SHP77 treated with DMSO at 0.1 percent for 48 hours (cell line): ENCODE measurements around the gene RUNX1.

Source experiments
- DNase-seq: peaks from one replicate; lab custom pipeline; 2025; lab: John Stamatoyannopoulos, UW

RUNX1 gene

GRCh38 chr21:35036465-35037383 is 12.4 kb downstream of the RUNX1 start:
- no peak for DNase-seq

DNA sequence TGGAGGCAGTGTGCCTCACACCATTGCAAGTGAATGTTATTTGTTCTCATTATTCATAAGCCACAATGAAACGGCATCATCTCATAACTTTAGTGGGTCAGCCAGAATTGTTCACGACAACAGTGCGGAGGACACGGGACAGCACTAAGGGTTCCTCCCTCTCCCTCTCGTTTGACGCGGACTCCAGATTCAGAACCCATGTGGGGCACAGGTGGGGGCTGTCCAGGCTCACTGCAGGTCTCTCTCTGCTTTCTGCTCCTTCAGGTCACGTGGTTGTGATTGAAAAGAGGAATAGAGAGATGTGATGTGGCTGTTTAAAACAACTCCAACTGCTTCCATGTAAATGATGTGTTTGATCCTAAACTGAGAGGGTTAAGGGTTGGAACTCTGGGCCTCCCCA is 13.5 kb downstream of the RUNX1 start:
- DNase-seq = no peak

DNA sequence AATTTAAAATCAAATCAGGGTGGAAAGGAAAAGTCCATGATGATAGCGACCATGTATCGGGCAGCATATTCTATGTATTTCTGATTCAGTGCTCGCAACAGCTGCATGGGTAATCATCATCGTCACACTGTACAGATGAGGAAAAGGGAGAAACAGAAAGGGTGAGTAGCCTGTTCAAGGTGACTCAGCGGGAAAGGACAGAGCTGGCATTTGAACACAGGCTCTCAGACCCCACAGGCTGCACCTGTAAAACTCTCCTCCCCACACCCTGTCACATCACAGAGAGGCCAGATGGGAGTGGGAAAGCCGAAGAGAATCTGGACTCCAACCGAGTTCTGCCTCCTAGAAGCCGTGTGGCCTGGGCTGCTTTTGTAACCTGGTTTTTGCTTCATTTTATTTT is 14.0 kb downstream of the RUNX1 start:
- no peak for DNase-seq

DNA sequence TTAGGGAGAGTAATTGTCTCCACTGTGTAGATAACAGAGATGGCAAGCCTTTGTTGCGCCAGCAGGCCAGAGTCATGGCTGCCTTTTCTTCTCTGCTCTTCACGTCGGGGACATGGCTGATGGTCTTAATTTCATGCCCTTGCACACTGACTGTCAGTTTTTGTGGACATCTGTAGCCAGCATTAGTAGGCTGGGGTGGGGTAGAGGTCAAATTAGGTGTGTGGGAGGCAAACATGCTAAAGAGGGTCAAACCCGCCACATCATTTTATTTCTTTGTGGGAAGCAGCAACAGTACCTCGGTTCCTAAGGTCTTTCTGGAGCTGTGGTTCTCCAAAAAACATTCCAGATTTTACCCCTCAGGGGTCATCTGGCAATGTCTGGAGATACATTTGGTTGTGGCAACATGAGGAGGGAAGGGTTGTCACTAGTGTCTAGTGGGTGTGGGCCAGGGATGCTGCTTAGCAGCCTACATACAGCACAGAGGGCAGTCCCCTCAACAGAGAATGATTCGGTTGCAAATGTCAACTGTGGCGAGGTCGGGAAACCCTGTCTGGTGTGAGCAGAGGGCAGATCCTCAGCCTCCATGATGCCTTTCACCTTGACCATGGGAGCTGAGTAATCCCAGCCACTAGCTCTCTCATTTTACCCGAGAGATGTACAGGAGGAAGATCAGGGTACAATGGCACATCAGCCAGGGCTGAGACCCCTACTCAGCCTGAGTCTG is 14.7 kb downstream of the RUNX1 start:
- DNase-seq = no peak

GRCh38 chr21:35032474-35033263 is 16.4 kb downstream of the RUNX1 start:
- DNase-seq = no peak

DNA sequence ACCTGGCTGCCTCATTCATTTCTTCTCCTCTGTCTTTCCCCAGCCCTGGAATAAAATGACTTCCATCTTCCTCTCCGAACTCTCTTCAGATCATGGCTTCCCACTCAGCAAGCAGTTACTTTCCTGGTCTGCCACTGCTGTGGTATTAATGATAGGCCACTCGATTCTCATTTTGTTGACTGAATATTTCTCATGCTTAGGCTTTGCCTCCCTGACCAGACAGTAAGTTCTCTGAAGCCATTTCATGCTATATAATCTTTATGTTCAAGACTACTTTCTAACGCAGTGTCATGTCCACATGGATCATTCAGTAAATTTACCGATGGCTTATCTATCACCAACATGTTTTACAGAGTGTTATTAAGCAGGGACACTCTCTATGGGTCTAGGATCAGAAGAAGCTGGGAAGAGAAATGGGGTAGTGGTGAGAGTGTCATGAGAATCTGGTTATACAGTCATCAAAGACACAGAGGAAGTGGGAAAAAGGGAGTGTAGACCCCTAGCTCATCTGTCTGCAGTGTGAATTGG is 20.6 kb downstream of the RUNX1 start:
- no peak for DNase-seq

DNA sequence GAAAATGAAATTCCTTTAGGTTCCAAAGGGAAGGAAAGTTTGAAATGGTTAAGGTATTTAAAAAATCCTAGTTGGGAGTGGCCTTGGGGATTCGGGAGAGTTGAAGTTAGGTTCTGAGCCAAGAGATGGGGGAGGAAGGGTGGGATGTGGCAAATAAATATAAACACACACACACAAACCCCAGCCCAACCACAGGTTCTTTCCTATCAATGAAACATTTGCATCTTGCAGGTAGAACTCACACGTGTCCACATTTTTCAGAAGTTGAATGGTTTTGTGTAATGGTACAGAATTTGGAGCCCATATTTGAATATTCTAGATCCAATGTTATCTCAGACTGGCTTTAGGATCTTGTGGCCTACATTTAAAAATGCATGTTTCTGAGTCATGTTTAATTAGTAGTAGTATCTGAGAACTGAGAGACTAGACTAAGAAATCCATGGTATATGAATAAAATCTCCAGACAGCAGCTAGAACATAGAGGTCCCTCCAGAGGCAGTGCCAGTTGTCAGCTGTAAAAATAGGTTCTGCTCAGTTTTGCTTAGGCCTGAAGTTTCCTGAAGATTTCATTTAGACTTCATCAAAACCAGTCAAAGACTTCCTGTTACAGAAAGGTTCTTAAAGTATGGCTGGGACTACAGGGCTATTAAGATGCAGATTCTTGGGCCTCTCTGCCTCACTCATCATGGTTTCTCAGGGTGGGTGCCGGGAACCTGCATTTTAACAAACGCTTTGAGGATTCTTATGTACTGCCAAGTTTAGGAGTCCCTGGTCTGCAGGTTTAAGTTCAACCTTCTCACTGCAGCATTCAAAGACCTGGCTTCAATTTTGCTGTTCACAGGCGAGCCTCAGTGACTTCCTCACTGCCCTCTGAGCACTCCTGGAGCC is 21.3 kb downstream of the RUNX1 start:
- DNase-seq = no peak

DNA sequence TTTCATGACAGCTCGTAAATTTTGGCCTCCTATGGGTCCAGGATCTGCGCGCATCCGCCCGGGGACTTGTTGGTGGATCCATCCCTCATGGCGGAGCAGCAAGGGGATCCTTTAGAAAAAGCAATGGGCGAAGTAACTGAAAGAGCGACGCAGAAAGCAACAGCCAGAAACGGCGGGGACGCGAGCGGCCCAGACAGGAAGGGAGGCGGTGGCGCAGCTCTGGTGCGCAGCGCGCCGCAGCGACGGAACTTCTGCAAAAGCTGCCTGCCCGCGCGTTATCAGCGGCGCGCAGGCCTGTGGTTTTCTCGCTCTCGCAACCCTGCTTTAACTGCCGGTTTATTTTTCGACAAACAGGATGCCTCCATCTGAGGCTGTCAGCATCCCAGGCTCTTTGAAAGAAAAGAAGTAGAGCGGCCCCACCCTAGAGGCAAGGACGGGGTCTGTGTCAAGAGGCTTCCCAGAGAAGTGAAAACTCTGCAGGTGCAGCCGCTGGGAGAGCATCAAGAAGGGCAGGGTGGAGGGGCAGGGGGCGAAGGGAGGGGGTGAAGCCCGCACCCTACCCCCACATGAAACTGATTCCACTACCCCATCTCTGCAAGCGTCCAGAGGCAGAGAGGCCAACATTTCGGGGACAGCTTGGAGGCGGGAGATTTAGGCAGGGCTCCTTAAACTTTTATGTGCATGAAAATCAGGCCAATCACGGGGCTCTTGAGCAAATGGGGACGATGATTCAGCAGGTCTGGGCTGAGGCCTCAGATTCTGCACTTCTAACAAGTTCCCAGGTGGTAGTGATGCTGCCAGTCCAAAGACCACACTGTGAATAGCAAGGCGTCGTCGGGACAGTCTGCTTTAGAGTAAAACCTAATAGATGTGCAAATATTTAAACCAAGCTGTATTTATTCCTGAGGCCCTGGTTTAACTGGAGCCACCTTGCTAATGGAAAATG is 22.2 kb downstream of the RUNX1 start:
- no peak for DNase-seq

- no peak for DNase-seq
Measured at GRCh38 chr21:35026153-35026500, 23.0 kb downstream of the RUNX1 start.

- no peak for DNase-seq
Measured at GRCh38 chr21:35025206-35026152, 23.6 kb downstream of the RUNX1 start.

- no peak for DNase-seq
Measured at GRCh38 chr21:35024513-35024912, 24.6 kb downstream of the RUNX1 start.

DNA sequence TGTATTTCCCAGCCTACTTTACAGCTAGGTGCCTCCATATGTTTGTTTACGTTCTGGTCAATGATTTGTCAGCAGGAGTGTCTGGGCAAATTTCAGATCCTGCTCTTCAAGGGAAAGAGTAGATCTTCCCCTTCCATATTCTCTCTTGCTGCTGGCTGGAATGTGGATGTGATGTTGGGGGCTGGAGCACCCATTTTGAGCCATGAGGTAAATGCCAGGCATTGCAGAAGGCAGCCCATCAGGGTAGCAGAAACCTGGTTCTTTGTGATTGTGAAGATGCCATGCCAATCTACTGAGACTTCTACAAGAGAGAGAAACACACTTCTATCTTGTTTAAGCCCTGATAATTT is 25.1 kb downstream of the RUNX1 start:
- DNase-seq = no peak

DNA sequence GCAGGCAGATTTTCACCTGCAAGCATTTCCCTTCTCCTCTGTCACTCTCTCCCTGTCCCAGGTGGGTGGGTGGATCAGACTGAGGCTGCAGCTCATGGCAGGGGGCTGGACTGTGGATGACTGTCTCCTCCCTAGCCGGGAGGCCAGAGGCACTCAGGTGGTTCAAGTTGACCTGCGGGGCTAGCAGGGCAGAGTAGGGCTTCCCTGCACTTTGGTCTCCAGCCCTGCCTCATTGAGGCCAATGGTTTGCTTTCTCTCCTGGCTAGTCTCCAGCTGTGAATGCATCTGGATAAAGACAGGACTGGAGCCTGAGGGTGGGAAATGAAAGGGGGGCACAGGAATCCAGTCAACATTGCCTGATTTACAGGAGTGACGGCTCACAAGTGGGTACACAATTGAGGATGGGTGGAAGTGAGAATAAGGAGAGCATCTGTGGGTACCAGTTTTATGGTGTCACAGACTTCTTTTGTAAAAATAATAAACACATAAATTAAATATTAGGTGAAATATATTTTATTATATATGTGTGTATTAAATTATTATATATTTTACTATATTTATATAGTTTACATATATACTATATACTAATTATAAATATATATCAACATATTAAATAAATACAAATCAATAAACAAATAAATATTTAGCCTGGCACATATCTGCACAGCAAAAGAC is 25.6 kb downstream of the RUNX1 start:
- DNase-seq = no peak

DNA sequence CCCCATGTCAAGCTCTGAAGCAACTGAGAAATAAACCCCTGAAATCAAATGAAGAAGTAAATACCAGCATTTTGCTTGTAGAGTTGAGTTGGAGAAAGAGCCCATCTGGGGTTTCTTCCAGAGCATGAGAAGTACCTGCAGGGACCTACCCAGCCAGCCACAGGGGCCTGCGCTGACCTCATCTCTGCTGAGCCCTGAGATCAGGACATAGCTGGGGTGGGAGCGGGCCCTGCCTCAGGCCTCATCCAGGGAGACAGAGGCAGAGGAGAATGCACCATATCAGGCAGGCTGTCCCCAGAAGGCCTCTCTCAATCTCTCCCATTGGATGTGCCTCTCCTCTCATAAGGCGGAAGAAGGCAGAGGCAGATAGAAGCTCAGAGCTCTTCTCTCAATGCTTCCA is 27.6 kb downstream of the RUNX1 start:
- DNase-seq = no peak

DNA sequence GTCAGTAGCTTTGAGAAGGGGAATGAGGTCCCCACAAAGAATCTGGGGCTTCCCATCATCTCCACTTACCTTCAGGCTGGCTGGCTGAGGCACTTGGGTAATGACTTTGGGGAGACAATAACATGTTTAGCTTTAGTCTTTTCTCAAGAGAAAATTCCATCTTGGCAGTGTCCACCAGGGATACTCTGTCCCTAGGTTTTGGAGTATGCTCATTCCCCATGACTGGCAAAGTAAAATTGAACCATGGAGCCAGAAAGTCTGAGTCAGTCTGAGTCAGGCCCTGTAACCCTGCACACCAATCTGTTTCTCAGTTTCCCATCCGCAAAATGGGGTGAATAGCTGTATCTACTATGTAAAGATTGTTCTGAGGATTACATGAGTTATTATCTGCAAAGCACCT is 28.2 kb downstream of the RUNX1 start:
- DNase-seq = no peak

DNA sequence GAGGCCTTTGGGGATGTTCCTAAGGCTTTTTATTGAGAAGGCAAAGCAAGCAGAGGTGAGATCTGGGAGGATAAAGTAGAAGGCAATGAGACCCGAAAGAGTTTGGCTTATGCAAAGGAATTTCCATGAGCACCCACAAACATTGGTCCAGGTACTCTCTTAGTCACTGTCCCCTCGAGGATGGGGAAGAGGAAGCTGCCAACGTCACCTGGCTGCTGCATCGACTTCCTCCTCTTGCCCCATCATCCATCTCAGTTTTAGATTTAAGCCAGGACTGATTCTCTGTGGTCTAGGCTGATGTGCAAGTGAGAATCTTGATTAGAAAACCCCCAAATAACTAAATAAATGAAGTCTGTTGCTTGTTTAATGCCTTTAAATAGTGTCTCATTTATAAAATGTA is 28.7 kb downstream of the RUNX1 start:
- no peak for DNase-seq

DNA sequence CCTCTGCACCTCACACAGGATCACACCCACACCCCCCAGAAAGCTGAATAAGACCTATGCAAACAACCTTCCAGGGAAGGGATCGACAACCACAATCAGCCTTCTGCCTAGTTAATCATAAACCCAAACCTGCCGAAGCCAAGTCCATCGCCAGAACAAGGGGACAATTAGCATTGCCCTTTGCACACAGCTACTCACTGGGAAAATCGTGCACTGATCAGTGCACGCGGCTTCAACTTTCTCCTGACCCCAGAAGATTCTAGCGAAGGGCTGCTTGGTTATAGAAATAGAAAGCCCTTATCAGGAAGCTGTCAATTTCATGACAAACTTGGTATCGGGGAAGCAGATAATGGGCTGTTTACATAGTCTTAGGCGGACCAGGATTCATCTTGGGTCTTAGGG is 29.5 kb downstream of the RUNX1 start:
- DNase-seq = no peak

- no peak for DNase-seq
Measured at GRCh38 chr21:35017256-35017655, 31.8 kb downstream of the RUNX1 start.
